HFFc6 (cell line): ENCODE results near the gene KANSL1. TPM values are rescaled to one million over a fixed set of nuclear protein-coding genes. Genes with fewer than 3 reads are reported as not detected.

Experiments
- DNase-seq: peaks from one replicate; pipeline ENCODE4 v3.0.0-alpha.2; 2018
- H3K27ac Mint-ChIP-seq: 2 replicates; pipeline ENCODE4 v1.8.0; 2020; ENCODE audit warnings: mild to moderate bottlenecking, mixed read lengths
- H3K27me3 Mint-ChIP-seq: 2 replicates; pipeline ENCODE4 v1.8.0; 2021; ENCODE audit warnings: mild to moderate bottlenecking, moderate library complexity, mixed read lengths; ENCODE audit not compliant: insufficient read depth
- H3K36me3 Mint-ChIP-seq: 2 replicates; pipeline ENCODE4 v1.8.0; 2021; ENCODE audit warnings: low read depth, mixed read lengths
- H3K4me1 Mint-ChIP-seq: 2 replicates; pipeline ENCODE4 v1.8.0; 2020; ENCODE audit warnings: low read depth, mixed read lengths
- H3K4me3 Mint-ChIP-seq: 2 replicates; pipeline ENCODE4 v1.8.0; 2020; ENCODE audit warnings: mild to moderate bottlenecking, moderate library complexity, mixed read lengths
- H3K9me3 Mint-ChIP-seq: 2 replicates; pipeline ENCODE4 v1.8.0; 2020; ENCODE audit warnings: mild to moderate bottlenecking, mixed read lengths
- total RNA-seq, 6 experiments: library from RNA; stranded (reverse); fragmentation: NEBNext Ultra II Directional; extraction: Animal tissue kit (Norgen Biotek cat#: 25700); gene quantifications; 2 replicates in 1 of 6; 3 replicates in 5 of 6; pipeline ENCODE4 v1.2.3, GENCODE V29; 2021
- TF ChIP-seq, protein P1 (sequence below): fragments of 200-600 bp; sonication (generic); IDR thresholded peaks from 2 replicates; pipeline ENCODE4 v1.5.0; 2021; ENCODE audit warnings: antibody characterized with exemption, mild to moderate bottlenecking

KANSL1 gene
- total RNA-seq, 6 experiments from 2014 or later: 23.8 to 33.0 (median 27.7) TPM

DNA sequence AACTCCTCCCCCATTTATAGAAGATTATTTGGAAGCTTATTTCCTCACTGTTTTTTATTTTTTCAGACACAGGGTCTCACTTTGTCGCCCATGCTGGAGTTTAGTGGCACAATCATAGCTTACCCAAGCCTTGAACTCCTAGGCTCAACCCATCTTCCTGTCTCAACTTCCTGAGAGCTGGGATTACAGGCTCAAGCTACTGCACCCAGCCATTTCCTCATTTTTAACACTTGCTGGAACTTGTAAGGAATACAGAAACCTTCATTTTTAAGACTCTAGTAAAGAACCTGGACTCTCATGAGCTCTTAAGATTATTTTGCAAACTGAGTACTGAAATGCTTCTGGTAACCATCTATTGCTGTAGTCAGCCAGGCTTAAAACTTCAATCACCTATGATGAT, 29.9 kb downstream of the KANSL1 start:
- Mint-ChIP-seq H3K9me3 (no peaks in the 10 kb centered on the region), H3K36me3 (peaks cover 24% of the 10 kb centered on the region), H3K27me3 (peaks cover 3% of the 10 kb centered on the region), H3K4me3 (no peak overlapping the region), H3K27ac (no peak overlapping the region), H3K4me1 (peaks cover 77% of the 10 kb centered on the region)
- TF ChIP-seq, protein P1, sequence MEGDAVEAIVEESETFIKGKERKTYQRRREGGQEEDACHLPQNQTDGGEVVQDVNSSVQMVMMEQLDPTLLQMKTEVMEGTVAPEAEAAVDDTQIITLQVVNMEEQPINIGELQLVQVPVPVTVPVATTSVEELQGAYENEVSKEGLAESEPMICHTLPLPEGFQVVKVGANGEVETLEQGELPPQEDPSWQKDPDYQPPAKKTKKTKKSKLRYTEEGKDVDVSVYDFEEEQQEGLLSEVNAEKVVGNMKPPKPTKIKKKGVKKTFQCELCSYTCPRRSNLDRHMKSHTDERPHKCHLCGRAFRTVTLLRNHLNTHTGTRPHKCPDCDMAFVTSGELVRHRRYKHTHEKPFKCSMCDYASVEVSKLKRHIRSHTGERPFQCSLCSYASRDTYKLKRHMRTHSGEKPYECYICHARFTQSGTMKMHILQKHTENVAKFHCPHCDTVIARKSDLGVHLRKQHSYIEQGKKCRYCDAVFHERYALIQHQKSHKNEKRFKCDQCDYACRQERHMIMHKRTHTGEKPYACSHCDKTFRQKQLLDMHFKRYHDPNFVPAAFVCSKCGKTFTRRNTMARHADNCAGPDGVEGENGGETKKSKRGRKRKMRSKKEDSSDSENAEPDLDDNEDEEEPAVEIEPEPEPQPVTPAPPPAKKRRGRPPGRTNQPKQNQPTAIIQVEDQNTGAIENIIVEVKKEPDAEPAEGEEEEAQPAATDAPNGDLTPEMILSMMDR: no peak
- DNase-seq: no peak

DNA sequence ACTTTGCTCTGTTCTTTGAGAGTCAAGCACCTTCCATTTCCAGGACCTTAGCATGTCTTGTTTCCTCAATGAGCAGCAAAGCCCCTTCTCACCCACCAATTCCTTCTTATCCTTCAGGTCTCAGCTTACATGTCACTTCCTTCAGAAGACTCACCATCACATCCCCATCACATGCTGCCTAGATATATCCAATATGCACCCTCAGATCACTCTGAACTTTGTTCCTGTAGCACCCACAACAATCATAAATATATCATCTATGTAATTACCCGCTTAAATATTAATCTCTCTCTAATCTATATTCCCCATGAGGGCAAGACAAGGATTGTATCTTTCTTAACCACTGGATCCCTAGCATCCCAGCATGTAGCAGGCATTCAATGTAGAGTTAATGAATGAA, 30.4 kb downstream of the KANSL1 start:
- Mint-ChIP-seq H3K4me3 (no peak overlapping the region), H3K36me3 (peaks cover 22% of the 10 kb centered on the region), H3K27me3 (peaks cover 3% of the 10 kb centered on the region), H3K27ac (no peak overlapping the region), H3K4me1 (peaks cover 75% of the 10 kb centered on the region), H3K9me3 (no peaks in the 10 kb centered on the region)
- DNase-seq: no peak
- TF ChIP-seq, protein P1: no peak

DNA sequence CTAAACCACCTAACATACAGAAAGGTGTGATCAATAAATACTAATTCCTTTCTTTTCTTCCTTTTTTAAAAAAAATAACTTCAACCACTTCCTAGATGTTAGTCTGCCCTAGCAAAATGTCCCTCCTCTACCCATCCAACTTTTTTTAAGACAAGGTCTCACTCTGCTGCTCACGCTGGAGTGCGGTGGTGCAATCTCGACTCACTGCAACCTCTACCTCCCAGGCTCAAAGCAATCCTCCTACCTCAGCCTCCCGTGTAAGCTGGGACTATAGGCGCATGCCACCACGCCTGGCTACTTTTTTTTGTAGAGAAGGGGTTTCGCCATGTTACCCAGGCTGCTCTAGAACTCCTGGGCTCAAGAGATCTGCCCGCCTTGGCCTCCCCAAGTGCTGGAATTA, 33.1 kb downstream of the KANSL1 start:
- Mint-ChIP-seq H3K4me3 (no peak overlapping the region), H3K27ac (no peak overlapping the region), H3K27me3 (peaks cover 3% of the 10 kb centered on the region)

DNA sequence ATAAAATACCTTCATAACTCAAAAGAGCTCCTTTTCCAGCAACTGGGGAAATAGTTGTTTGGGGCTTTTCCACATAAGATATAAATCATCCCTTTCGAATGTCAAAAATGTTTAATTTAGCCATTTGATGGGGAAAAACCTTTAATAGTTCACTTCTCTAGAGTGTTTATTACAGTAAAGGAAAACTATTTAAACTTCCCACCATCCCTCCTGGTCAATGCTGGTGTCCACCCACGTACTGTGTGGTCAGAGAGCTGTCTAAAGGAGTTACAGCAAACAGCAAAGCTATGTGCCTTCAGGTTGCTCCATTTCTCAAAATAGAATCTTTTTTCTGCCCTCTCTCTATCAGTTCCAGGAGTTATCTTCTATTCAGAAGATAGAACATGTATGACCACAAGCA, 33.5 kb downstream of the KANSL1 start:
- peaks cover 3% of the 10 kb centered on the region for H3K27me3 Mint-ChIP-seq
- H3K9me3 Mint-ChIP-seq: no peaks in the 10 kb centered on the region
- TF ChIP-seq, protein P1: no peak
- DNase-seq: peak; percentile 52
- no peak overlapping the region for H3K4me3 Mint-ChIP-seq
- peaks cover 84% of the 10 kb centered on the region for H3K4me1 Mint-ChIP-seq
- H3K36me3 Mint-ChIP-seq: peaks cover 17% of the 10 kb centered on the region
- peak overlapping the region; percentile 30; the same call in 1 of the 2 replicates for H3K27ac Mint-ChIP-seq

More for the DNA sequence above, 33.1 kb downstream of the KANSL1 start:
- TF ChIP-seq, protein P1: no peak
- DNase-seq: no peak
- peaks cover 85% of the 10 kb centered on the region for H3K4me1 Mint-ChIP-seq
- H3K9me3 Mint-ChIP-seq: no peaks in the 10 kb centered on the region
- peaks cover 17% of the 10 kb centered on the region for H3K36me3 Mint-ChIP-seq

DNA sequence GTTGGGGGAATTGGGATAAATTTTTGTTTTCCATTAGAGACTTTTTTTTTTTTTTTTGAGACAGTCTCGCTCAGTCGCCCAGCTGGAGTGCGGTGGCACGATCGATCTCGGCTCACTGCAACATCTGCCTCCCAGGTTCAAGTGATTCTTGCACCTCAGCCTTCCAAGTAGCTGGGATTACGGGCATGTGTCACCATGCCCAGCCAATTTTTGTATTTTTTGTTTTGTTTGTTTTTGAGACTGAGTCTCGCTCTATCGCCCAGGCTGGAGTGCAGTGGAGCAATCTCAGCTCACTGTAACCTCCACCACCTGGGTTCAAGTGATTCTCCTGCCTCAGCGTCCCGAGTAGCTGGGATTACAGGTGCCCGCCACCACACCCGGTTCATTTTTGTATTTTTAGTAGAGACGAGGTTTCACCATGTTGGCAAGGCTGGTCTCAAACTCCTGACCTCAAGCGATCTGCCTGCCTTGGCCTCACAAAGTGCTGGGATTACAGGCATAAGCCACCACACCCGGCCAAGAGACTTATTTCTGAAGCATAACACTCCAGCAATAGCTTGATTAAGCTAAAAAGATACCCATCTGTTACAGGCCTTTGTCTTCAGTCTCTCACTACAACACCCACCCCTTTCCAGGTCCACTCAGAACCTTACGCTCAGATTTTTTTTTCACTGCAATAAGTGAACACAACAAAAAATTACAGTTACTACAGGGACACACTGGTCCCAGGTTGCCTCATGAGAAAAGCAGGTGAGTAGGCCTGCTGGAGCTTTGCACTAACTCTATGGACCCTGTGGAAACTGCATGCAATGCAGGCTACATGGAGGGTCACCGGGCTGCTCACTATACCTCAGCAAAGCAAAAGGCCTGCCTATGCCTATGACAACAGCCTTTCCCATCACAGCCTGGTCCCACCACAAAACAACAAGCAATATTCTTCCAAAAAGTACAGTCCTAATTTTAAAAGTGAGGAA, 34.6 kb downstream of the KANSL1 start:
- TF ChIP-seq, protein P1: no peak

More for the DNA sequence above, 34.6 kb downstream of the KANSL1 start:
- Mint-ChIP-seq H3K27me3 (peaks cover under 1% of the 10 kb centered on the region), H3K9me3 (no peaks in the 10 kb centered on the region), H3K4me3 (no peak overlapping the region), H3K4me1 (peaks cover 84% of the 10 kb centered on the region), H3K36me3 (peaks cover 9% of the 10 kb centered on the region), H3K27ac (no peak overlapping the region)
- DNase-seq: no peak
